GM12878 (cell line): ENCODE measurements around the gene KIF25.

Experiments
- ATF7 ChIP-seq: fragments of 450-650 bp; IDR thresholded peaks from 2 replicates; pipeline ENCODE4 v1.6.1; 2016; ENCODE audit warnings: low read depth, mild to moderate bottlenecking
- CREB1 ChIP-seq: IDR thresholded peaks from 2 replicates; pipeline ENCODE4 v1.6.1; 2012; ENCODE audit warnings: low read depth, mild to moderate bottlenecking, inconsistent platforms
- SKIL ChIP-seq: fragments of 450-650 bp; IDR thresholded peaks from 2 replicates; pipeline ENCODE4 v1.6.1; 2017; ENCODE audit warnings: mild to moderate bottlenecking, low read depth, inconsistent platforms; ENCODE audit not compliant: poor library complexity, severe bottlenecking

GRCh38 chr6:167975458-167975857 lies 22.0 kb upstream of the KIF25 start:
- no peak for TF ChIP-seq SKIL
- TF ChIP-seq ATF7 = no peak
- TF ChIP-seq CREB1 = no peak
